Testis (tissue), 3 donors: ENCODE measurements around the gene CSNK1G2. TPM values are rescaled to one million over a fixed set of nuclear protein-coding genes. Genes with fewer than 3 reads are reported as not detected.
A peak's percentile ranks its signal among the peaks of the same experiment; 100 is the strongest.

Experiments used
- DNase-seq: peaks from one replicate; pipeline ENCODE4 v3.0.0-alpha.2; 2019
- H3K27ac ChIP-seq, 2 donors: fragments of 200-600 bp; sonication (generic); one replicate each; pipeline ENCODE4 v1.5.1; 2019
- H3K27me3 ChIP-seq: fragments of 200-600 bp; sonication (generic); one replicate; pipeline ENCODE4 v1.5.1; 2019
- H3K36me3 ChIP-seq: fragments of 200-600 bp; sonication (generic); one replicate; pipeline ENCODE4 v1.5.1; 2017; ENCODE audit warnings: low read depth; ENCODE audit errors: missing control alignments
- H3K4me1 ChIP-seq: fragments of 200-600 bp; sonication (generic); one replicate; pipeline ENCODE4 v1.5.1; 2019
- H3K4me3 ChIP-seq, 2 donors: fragments of 200-600 bp; sonication (generic); one replicate each; pipeline ENCODE4 v1.5.1; 2017 to 2019
- H3K9me3 ChIP-seq: fragments of 200-600 bp; sonication (generic); one replicate; pipeline ENCODE4 v1.5.1; 2017
- CTCF ChIP-seq, 3 experiments: fragments of 450-650 bp in 2 of 3; fragments of 200-600 bp in 1 of 3; sonication (generic) in 1 of 3; IDR thresholded peaks; one replicate each; pipeline ENCODE4 v1.5.1; 2016 to 2019; ENCODE audit warnings: antibody characterized with exemption in 3 of 3, mild to moderate bottlenecking in 2 of 3, moderate library complexity in 1 of 3
- POLR2A ChIP-seq: fragments of 450-650 bp; IDR thresholded peaks from one replicate; pipeline ENCODE4 v1.6.1; 2017; ENCODE audit warnings: antibody characterized with exemption, mild to moderate bottlenecking, moderate library complexity
- WGBS, 2 donors: methylation state at CpG; one replicate each; pipeline ENCODE4 v1.1.5; 2018; 5-methylcytosine and 5-hydroxymethylcytosine counted together
- intact Hi-C: fragments of 100-400 bp; cut with DNase I; formaldehyde crosslinking; loops from one replicate; pipeline ENCODE4 v1.15.1; 2023; ENCODE audit warnings: low total_unique reads
- polyA plus RNA-seq: library from polyadenylated mRNA; stranded (reverse); fragments of 350-450 nt; fragmentation: Illumina TruSeq; extraction: RNeasy Lipid Tissue Mini Kit (QIAGEN cat#74804); gene quantifications from one replicate; pipeline ENCODE4 v1.2.3, GENCODE V29; 2014; ENCODE audit warnings: low read depth, low replicate concordance; ENCODE audit not compliant: insufficient read depth
- total RNA-seq, 2 donors: library from RNA; depleted of rRNA; stranded (reverse); fragments of >200 nt; gene quantifications; one replicate each; pipeline ENCODE4 v1.2.3, GENCODE V29; 2016

The CSNK1G2 gene
- total and polyA plus RNA-seq, 3 donors from 2014 or later, result 159 to 287 (median 178) TPM

- H3K36me3 ChIP-seq, result no peaks in the 10 kb centered on the region
- no peak overlapping the region for H3K27ac ChIP-seq
These were observed 14.5 kb downstream of the CSNK1G2 start for GRCh38 chr19:1955171-1956121.

DNA sequence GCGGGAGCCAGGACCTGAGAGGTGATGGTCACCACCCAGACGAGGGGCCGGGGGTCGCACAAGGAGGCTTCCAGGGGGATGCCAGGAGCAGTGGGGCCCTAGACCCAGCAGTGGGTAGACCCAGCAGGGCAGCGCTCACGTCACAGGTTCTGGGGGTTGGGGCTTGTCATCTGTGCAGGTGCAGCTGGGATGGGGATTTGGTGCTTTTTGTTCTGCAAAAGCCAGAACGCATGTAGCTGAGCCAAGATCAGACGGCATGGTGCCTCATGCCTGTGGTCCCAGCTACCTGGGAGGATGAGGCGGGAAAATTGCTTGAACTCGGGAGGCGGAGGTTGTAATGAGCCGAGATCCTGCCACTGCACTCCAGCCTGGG is 15.1 kb downstream of the CSNK1G2 start:
- Histone ChIP-seq H3K4me3 (no peak overlapping the region), H3K4me1 (no peaks in the 10 kb centered on the region), H3K27me3 (no peaks in the 10 kb centered on the region), H3K27ac (no peak overlapping the region), H3K36me3 (no peaks in the 10 kb centered on the region), H3K9me3 (no peaks in the 10 kb centered on the region)
- DNase-seq, result no peak
- intact Hi-C loops, result no loop called here
- no peak for TF ChIP-seq CTCF (IDR thresholded peaks at IDR 0.05)
- no peak for TF ChIP-seq POLR2A
- 84 to 87% methylated on average over 11 to 12 of the region's 12 CpGs for WGBS, 2 donors

More at GRCh38 chr19:1955171-1956121, 14.5 kb downstream of the CSNK1G2 start:
- DNase-seq, result no peak
- intact Hi-C loops, result no loop called here
- TF ChIP-seq CTCF (IDR thresholded peaks at IDR 0.05), result no peak
- no peak for TF ChIP-seq POLR2A
- Histone ChIP-seq H3K9me3 (no peaks in the 10 kb centered on the region), H3K4me1 (no peaks in the 10 kb centered on the region), H3K27me3 (no peaks in the 10 kb centered on the region), H3K4me3 (no peak overlapping the region)
- whole genome bisulfite sequencing, 2 donors, result 76 to 91% methylated on average over 4 to 42 of the region's 51 CpGs

GRCh38 chr19:1956868-1957492 is 16.0 kb downstream of the CSNK1G2 start:
- DNase-seq, result peak; percentile 51

DNA sequence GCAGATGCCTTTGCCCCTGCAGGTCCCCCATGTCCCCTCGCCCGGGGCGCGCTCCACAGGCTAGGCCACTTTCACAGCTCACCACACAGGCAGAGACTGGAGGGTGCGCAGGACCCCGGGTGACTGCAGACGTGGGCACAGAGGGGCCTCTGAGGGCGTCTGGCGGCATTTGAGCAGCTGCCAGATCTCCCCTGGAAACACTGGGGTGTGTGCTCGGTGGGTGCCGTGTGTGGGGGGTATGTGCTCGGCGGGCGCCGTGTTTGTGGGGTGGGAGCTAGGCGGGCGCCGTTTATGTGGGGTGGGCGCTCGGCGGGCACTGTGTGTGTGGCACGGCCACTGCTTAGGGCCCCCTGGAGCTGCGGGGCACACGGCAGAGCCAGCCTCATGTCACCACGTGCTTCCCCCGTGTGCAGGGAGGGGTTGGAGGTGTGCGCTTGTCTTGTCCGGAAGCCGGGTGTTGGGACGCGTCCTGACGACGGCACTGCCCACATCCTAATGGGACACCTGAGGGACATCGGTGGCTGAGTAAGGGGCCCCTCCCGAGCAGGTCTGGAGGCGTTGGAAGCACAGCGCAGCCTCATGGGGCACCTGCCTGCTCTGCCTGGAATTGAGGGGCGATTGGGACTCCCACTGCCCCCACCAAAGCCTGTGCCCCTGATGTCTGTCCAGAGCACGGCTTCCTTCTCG is 16.7 kb downstream of the CSNK1G2 start:
- Histone ChIP-seq H3K36me3 (no peaks in the 10 kb centered on the region), H3K9me3 (no peaks in the 10 kb centered on the region), H3K4me1 (no peaks in the 10 kb centered on the region), H3K27me3 (no peaks in the 10 kb centered on the region), H3K27ac (no peak overlapping the region), H3K4me3 (no peak overlapping the region)
- DNase-seq, result no peak
- intact Hi-C loops, result no loop called here
- TF ChIP-seq POLR2A (no peak), CTCF (IDR thresholded peaks at IDR 0.05) (no peak)
- 83 to 88% methylated on average over 5 to 39 of the region's 40 CpGs for WGBS, 2 donors

More at GRCh38 chr19:1956868-1957492, 16.0 kb downstream of the CSNK1G2 start:
- Histone ChIP-seq H3K36me3 (no peaks in the 10 kb centered on the region), H3K9me3 (no peaks in the 10 kb centered on the region), H3K4me3 (no peak overlapping the region), H3K27ac (no peak overlapping the region), H3K4me1 (no peaks in the 10 kb centered on the region), H3K27me3 (no peaks in the 10 kb centered on the region)
- TF ChIP-seq CTCF (IDR thresholded peaks at IDR 0.05) (no peak), POLR2A (no peak)
- 70 to 77% methylated on average over 20 to 28 of the region's 28 CpGs for WGBS, 2 donors
- intact Hi-C loops, result no loop called here
